Coronary artery (tissue), 2 donors: Measurements from ENCODE around the gene IGF2R.
A peak's percentile ranks its signal among the peaks of the same experiment; 100 is the strongest.

Experiments
- DNase-seq: peaks from one replicate; pipeline ENCODE4 v3.0.0-alpha.2; 2017; ENCODE audit warnings: low spot score
- H3K27ac ChIP-seq, 2 donors: fragments of 200-600 bp; sonication (generic); one replicate each; pipeline ENCODE4 v1.5.1; 2016 to 2019
- H3K4me3 ChIP-seq: fragments of 200-600 bp; sonication (generic); 2 replicates; pipeline ENCODE4 v1.5.1; 2016; ENCODE audit warnings: mild to moderate bottlenecking, moderate library complexity
- TF ChIP-seq, protein P1 (sequence below): fragments of 200-600 bp; sonication (generic); IDR thresholded peaks from one replicate; pipeline ENCODE4 v1.5.1; 2019; ENCODE audit warnings: antibody characterized with exemption

Gene IGF2R

DNA sequence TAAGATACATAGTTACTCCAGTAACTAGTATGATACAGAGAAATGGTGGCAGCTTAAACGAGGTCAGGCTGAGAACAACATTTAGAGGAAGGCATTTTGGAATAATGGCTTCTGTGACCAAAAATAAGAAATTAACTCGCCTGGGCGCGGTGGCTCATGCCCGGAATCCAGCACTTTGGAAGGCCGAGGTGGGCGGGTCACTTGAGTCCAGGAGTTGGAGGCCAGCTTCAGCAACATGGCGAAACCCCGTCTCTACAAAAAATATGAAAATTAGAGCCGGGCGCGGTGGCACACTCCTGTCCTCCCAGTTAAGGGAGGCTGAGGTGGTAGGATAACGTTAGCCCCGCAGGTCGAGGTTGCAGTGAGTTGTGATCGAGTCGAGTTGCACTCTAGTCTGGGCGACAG, 1.8 kb downstream of the IGF2R start:
- TF ChIP-seq, protein P1, sequence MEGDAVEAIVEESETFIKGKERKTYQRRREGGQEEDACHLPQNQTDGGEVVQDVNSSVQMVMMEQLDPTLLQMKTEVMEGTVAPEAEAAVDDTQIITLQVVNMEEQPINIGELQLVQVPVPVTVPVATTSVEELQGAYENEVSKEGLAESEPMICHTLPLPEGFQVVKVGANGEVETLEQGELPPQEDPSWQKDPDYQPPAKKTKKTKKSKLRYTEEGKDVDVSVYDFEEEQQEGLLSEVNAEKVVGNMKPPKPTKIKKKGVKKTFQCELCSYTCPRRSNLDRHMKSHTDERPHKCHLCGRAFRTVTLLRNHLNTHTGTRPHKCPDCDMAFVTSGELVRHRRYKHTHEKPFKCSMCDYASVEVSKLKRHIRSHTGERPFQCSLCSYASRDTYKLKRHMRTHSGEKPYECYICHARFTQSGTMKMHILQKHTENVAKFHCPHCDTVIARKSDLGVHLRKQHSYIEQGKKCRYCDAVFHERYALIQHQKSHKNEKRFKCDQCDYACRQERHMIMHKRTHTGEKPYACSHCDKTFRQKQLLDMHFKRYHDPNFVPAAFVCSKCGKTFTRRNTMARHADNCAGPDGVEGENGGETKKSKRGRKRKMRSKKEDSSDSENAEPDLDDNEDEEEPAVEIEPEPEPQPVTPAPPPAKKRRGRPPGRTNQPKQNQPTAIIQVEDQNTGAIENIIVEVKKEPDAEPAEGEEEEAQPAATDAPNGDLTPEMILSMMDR, result no peak
- peak overlapping the region; percentile 93 for H3K4me3 ChIP-seq

DNA sequence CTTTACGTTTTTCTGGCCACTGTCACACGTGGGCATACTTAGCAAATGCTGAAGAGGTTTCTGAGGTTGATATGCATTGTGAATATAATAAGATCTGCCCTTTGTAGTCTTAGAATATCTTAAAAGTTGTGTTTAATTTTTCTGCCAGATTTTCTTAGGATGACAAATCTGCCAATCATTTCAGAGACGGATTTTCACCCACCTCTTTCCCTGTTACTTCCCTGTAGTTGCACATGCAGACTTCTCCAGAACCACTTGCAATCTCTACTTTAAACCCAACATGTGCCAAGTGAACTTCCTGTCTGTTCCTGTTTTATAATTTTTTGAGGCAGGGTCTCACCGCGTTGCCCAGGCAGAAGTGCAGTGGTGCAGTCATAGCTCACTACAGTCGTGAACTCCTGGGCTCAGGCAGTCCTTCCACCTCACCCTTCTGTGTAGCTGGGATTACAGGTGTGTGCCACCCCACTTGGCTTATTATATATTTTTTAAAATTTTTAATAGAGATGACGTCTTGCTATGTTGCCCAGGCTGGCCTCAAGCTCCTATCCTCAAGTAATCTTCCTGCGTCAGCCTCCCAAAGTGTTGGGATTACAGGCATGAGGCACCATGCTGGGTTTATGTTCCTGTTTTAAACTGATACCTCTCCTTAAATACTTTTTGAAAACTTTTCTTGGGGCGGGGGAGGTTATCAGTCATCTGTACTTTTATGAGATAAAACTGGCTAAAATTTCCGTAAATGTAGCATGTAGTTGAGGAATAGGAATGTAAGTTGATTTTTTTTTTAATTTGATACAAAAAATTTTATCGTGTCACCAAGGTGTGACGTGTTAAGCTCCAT, 2.7 kb downstream of the IGF2R start:
- TF ChIP-seq, protein P1, result no peak
- H3K27ac ChIP-seq, result no peak overlapping the region
- no peak for DNase-seq
- no peak overlapping the region for H3K4me3 ChIP-seq

More for the DNA sequence above, 1.8 kb downstream of the IGF2R start:
- no peak for DNase-seq
- peak overlapping the region in 1 of 2 donors; percentile 92 for H3K27ac ChIP-seq

DNA sequence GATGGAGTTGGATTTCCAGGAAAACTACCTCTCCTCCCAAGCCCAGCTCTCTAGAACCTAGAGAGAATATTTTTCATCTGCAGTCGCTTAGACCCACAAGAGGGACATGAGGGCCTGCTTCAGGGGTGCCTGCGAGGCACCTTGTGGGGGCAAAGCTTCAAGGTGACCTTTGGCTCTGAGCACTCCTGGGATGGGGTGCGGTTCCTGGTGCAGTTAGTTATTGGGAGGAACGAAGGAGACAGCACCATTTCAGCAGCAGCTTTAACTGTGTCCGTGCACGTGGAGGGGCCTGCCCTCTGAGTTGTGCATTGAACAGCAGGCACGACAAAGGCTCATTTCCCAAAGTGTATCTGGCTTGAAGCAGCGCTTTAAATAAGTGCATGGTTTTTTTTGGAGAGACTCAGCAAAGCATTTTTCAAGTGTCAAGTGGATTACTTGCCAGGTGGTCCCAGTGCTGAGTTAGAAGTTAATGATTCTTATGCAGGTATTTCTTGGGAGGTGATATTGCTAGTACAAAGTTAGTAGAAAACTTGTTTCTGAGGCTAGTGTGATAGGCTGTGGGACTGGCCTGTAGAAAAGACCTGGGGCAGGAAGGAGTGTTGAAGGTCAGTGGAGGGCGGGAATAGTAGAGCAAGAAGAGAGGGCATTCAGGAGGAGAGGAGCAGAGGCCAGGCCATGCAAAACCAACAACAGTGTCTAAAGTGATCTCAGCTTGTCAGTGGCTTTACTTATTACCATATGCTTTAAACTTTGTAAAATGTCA, 3.8 kb downstream of the IGF2R start:
- TF ChIP-seq, protein P1, result no peak
- H3K4me3 ChIP-seq, result no peak overlapping the region
- no peak for DNase-seq
- no peak overlapping the region for H3K27ac ChIP-seq

DNA sequence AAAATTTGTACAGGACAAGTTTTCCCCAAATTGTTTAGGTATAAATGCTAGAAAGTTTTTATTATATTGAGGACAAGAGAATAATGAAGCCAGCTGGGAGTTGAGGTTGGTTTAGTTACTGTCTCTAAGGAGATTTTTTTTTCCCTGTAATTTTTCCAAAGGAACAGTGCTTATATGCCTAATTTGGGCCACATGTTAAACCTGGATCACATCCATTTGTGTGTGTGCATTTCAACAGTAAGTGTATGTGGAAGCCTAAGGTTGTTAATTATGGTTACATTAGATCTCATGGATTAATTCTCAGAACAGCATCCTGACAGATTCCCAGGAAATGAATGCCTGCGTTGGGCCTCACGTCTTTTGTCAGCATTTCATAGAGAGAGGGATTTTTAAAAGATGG, 4.5 kb downstream of the IGF2R start:
- no peak overlapping the region for H3K27ac ChIP-seq
- no peak for DNase-seq

DNA sequence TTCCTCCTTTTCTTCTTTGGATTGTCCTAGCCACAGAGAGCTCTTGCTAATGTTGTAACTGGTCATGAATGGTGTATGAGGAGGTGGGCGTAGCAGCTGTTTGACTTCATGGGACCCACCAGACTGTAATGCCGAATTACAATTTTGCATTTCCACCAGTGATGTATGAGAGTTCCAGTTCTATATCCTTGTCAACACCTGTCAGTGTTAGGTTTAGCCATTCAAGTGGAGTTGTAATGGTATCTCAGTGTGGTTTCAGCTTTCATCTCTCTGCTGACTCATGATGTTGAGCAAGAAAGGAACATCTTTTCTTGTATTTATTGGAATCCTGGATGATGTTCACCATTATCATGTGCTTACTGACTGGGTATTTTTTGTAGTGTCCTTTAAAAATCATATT, 5.1 kb downstream of the IGF2R start:
- no peak for DNase-seq
- TF ChIP-seq, protein P1, result no peak
- Histone ChIP-seq H3K4me3 (no peak overlapping the region), H3K27ac (no peak overlapping the region)

More for the DNA sequence above, 4.5 kb downstream of the IGF2R start:
- TF ChIP-seq, protein P1, result no peak
- H3K4me3 ChIP-seq, result no peak overlapping the region

DNA sequence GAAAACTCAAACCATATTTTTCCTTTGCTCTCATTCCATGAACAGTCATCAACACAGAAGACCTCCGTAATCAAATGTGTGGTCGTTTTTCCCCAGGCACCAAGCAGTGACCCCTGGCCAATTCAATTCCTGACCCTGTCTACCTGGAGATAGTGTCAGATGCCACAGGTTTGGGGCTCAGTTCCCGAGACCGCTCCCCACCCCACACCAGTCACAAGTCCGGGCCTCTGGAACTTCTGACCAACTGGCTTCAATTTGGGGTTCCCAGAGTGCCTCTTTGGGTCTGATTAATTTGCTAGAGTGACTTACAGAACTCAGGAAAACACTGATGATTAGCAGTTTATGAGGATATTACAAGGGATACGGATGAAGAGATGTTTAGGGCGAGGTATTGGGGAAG, 6.0 kb downstream of the IGF2R start:
- TF ChIP-seq, protein P1, result no peak
- DNase-seq, result no peak
- H3K4me3 ChIP-seq, result no peak overlapping the region
- no peak overlapping the region for H3K27ac ChIP-seq
